ENCODE results near the gene KIF26A. TPM values are rescaled to one million over a fixed set of nuclear protein-coding genes. Genes with fewer than 3 reads are reported as not detected.

Gene KIF26A
- total RNA-seq, 4 donors from 2014 or later, result 4.6 to 7.2 (median 5.6) TPM

DNA sequence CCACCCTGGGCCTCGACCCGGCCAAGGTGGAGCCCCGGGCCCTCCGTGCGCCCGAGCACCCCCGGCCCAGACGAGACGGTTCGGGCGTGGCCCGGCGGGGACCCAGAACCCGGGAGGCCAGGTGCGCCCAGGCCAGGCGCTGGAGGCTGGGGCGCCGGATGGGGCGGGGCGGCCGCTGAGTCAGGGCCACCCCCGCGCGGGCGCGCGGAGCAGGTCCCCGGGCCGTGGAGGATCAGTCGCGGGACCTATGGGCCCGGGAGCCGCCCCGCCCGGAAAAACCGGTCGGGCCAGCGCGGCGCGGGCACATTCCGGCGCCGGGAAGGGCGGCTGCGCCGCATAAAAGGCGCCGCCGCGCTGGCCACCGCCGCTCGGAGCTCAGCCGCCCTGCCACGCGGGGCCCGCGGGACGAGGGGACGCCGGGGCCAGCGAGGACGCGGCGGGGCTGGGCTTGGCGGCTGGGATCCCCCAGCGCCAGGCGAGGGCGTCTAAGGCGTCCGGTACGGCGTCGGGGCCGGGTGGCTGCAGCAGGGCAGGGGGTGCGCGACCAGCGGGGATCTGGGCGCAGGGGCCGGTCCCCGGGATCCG lies 21.5 kb upstream of the KIF26A start:
- Histone ChIP-seq H3K36me3 (no peaks in the 10 kb centered on the region), H3K4me3 (peak overlapping the region; percentile 44 to 56 (median 48)), H3K27me3 (peaks cover 0 to 87% (median 23%) of the 10 kb centered on the region in 4 donors), H3K9me3 (no peaks in the 10 kb centered on the region), H3K27ac (replicated peaks in 1 of 4) (no peak overlapping the region), H3K4me1 (peaks cover 7 to 24% (median 20%) of the 10 kb centered on the region in 4 donors)
- intact Hi-C loops (cut with DNase I), result no loop called here
- TF ChIP-seq POLR2A (IDR thresholded peaks at IDR 0.05; ENCODE audit: low read depth), result no peak
- TF ChIP-seq POLR2AphosphoS5 (IDR thresholded peaks at IDR 0.05), result no peak
- TF ChIP-seq, protein P1, sequence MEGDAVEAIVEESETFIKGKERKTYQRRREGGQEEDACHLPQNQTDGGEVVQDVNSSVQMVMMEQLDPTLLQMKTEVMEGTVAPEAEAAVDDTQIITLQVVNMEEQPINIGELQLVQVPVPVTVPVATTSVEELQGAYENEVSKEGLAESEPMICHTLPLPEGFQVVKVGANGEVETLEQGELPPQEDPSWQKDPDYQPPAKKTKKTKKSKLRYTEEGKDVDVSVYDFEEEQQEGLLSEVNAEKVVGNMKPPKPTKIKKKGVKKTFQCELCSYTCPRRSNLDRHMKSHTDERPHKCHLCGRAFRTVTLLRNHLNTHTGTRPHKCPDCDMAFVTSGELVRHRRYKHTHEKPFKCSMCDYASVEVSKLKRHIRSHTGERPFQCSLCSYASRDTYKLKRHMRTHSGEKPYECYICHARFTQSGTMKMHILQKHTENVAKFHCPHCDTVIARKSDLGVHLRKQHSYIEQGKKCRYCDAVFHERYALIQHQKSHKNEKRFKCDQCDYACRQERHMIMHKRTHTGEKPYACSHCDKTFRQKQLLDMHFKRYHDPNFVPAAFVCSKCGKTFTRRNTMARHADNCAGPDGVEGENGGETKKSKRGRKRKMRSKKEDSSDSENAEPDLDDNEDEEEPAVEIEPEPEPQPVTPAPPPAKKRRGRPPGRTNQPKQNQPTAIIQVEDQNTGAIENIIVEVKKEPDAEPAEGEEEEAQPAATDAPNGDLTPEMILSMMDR (IDR thresholded peaks at IDR 0.05), result no peak
- no peak for TF ChIP-seq EP300 (IDR thresholded peaks at IDR 0.05)
- no CpG with 5 or more reads among the region's 83 CpGs for WGBS
- no peak for DNase-seq (ENCODE audit: extremely low spot score)

DNA sequence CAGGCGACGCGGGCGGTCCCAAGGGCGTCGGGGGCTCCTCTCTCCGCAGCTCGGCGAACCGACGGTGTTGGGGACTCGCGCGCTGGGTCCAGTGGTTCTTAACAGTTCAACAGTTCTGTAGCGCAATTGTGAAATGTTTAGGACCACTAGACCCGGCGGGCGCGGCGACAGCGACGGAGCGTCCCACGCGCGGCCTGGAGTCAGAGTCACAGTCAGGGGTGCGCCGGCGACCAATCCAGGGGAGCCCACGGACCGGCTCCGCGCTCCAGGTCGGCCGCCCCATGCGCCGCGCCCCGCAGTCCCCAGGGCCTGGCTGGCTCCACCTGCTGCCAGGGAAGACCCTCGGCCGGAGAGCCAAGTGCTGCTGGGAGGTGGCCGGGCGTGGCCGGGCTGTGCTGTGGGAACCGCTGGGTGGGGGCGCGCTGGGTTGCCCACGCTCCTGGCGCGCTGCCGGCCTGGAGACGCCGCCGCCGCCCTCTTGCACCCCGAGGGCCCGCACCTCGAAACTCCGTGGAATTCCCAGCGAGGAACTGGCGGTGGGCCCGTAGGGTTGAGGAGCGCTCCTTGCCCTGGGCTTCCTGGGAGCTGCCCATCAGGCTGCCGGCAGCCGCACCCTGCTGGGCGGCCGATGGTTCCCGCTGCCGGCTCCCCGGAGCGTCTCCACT lies 20.9 kb upstream of the KIF26A start:
- intact Hi-C loops (cut with DNase I), result no loop called here
- no peak overlapping the region for H3K27ac ChIP-seq (replicated peaks in 1 of 4)
- no peak for DNase-seq (ENCODE audit: extremely low spot score)
- peak overlapping the region; percentile 44 to 56 (median 48) for H3K4me3 ChIP-seq
- 9% methylated on average over 14 of the region's 71 CpGs for WGBS
- H3K36me3 ChIP-seq, result no peaks in the 10 kb centered on the region
- peaks cover 7 to 24% (median 20%) of the 10 kb centered on the region in 4 donors for H3K4me1 ChIP-seq
- no peak for TF ChIP-seq EP300 (IDR thresholded peaks at IDR 0.05)
- peaks cover 0 to 87% (median 23%) of the 10 kb centered on the region in 4 donors for H3K27me3 ChIP-seq
- no peaks in the 10 kb centered on the region for H3K9me3 ChIP-seq

DNA sequence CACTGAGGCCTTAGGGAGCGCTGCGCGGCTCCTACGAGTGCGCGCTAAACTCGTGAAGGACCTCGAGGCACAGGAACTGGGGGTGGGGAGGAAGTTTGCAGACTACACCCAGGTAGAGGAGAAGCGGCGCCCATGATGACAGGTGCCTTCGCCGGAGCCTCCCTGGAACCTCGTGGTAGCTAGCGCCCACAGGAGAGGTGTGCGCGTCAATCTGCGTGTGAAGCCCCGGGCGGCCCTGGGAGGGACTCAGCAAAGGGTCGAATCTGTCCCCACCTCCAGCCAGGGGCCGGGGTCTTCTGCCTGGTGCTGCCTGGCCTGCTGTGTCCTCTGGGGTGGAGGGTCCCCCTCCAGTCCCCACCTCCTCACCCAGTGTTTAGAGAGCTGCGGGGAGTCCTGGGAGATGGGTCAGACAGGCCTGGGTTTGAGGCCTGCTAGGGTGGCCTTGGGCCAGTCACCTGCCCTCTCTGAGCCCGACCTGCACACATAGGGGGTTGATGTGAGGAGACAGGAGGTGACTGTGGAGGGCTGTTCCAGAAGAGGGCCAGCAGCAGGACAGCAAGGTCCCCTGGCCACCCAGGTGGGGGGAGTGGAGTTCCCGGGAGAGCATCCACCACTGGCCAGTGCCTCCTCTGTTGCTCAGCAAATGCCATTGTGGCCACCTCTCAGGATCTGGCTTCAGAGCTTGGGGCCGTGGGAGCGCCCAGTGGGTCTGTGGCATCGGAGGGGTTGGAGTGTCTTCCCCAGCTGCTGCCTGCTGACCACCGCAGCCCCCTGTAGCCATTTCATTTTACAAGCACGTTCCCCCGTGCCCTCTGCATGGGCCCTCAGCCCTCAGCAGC lies 20.2 kb upstream of the KIF26A start:
- TF ChIP-seq, protein P1 (IDR thresholded peaks at IDR 0.05), result no peak
- TF ChIP-seq POLR2A (IDR thresholded peaks at IDR 0.05; ENCODE audit: low read depth), result no peak
- TF ChIP-seq POLR2AphosphoS5 (IDR thresholded peaks at IDR 0.05), result no peak
- TF ChIP-seq EP300 (IDR thresholded peaks at IDR 0.05), result no peak
- no peak for DNase-seq (ENCODE audit: extremely low spot score)
- H3K36me3 ChIP-seq, result no peaks in the 10 kb centered on the region
- WGBS, result 57% methylated on average over 20 of the region's 30 CpGs
- H3K4me3 ChIP-seq, result no peak overlapping the region
- peaks cover 0 to 83% (median 23%) of the 10 kb centered on the region in 4 donors for H3K27me3 ChIP-seq
- intact Hi-C loops (cut with DNase I), result no loop called here
- H3K9me3 ChIP-seq, result peaks cover 0 to 7% (median 2%) of the 10 kb centered on the region in 4 donors
- peaks cover 7 to 24% (median 20%) of the 10 kb centered on the region in 4 donors for H3K4me1 ChIP-seq
- H3K27ac ChIP-seq (replicated peaks in 1 of 4), result no peak overlapping the region

- WGBS, result 40% methylated on average over 1 of the region's 3 CpGs
- DNase-seq (ENCODE audit: extremely low spot score), result no peak
- intact Hi-C loops (cut with DNase I), result no loop called here
- Histone ChIP-seq H3K27ac (replicated peaks in 1 of 4) (no peak overlapping the region), H3K4me1 (peaks cover 7 to 24% (median 20%) of the 10 kb centered on the region in 4 donors), H3K4me3 (no peak overlapping the region), H3K27me3 (peaks cover 0 to 80% (median 23%) of the 10 kb centered on the region in 4 donors), H3K9me3 (peaks cover 0 to 16% (median 11%) of the 10 kb centered on the region in 4 donors), H3K36me3 (no peaks in the 10 kb centered on the region)
- TF ChIP-seq POLR2AphosphoS5 (IDR thresholded peaks at IDR 0.05), result no peak
- TF ChIP-seq, protein P1 (IDR thresholded peaks at IDR 0.05), result no peak
- no peak for TF ChIP-seq POLR2A (IDR thresholded peaks at IDR 0.05; ENCODE audit: low read depth)
- no peak for TF ChIP-seq EP300 (IDR thresholded peaks at IDR 0.05)
Measured at GRCh38 chr14:104119119-104119487, 19.3 kb upstream of the KIF26A start.

All from esophagus muscularis mucosa (tissue), 4 donors.